GM12878 (cell line): ENCODE results near the gene PTPRN2. TPM values are rescaled to one million over a fixed set of nuclear protein-coding genes. Genes with fewer than 3 reads are reported as not detected.

Experiments
- ATAC-seq: fragments of 200-7000 bp; cut with Tn5 transposase; 3 replicates; pipeline ENCODE4 v1.9.1; 2020; ENCODE audit warnings: mild to moderate bottlenecking, moderate library complexity
- BruUV-seq: library from RNA; stranded (reverse); fragments of 400-500 nt; replicated peaks from 2 replicates; lab custom pipeline; 2021; lab: Mats Ljungman, UMichigan
- CTCF ChIA-PET: fragments of 300-600 bp; sonication (Branson Sonifier 250); formaldehyde crosslinking; extraction: SDS; loops from one replicate; lab custom pipeline; 2021; ENCODE audit warnings: inconsistent platforms; lab: Yijun Ruan, JAX
- POLR2A ChIA-PET: fragments of 350-600 bp; formaldehyde crosslinking; extraction: SDS; loops from one replicate; lab custom pipeline; 2021; ENCODE audit warnings: inconsistent platforms; lab: Charles Lee
- RAD21 ChIA-PET: fragments of 300-600 bp; sonication (Branson Sonifier 250); formaldehyde crosslinking; loops from one replicate; lab custom pipeline; 2023; ENCODE audit warnings: antibody characterized with exemption; ENCODE audit not compliant: unreplicated experiment; lab: Charles Lee
- SMC1A ChIA-PET: fragments of 300-600 bp; sonication (Branson Sonifier 250); formaldehyde crosslinking; loops from one replicate; lab custom pipeline; 2023; ENCODE audit not compliant: unreplicated experiment, uncharacterized antibody; lab: Charles Lee
- DNase-seq: peaks from one replicate; pipeline ENCODE4 v3.0.0-alpha.2; 2011; ENCODE audit warnings: low read depth, low spot score
- FAIRE-seq: peaks from 3 replicates; lab custom pipeline; 2011; peaks lifted over from hg19 to GRCh38; lab: Jason Lieb, UNC
- H2AFZ ChIP-seq: 2 replicates; pipeline ENCODE4 v1.6.0; 2011; ENCODE audit warnings: low read depth, low read length, control low read depth; ENCODE audit not compliant: control insufficient read depth
- H3K27ac ChIP-seq: 2 replicates; pipeline ENCODE4 v1.5.1; 2011; ENCODE audit warnings: control low read depth; ENCODE audit not compliant: control insufficient read depth, insufficient read depth
- H3K27me3 ChIP-seq, 2 experiments: replicated peaks in 1 of 2; 2 replicates each; pipeline versions ENCODE4 v1.6.0 to v1.6.1; 2011; ENCODE audit warnings: low read length in 1 of 2; ENCODE audit not compliant: control insufficient read depth in 2 of 2, insufficient read depth in 2 of 2
- H3K36me3 ChIP-seq, 2 experiments: 2 replicates each; pipeline ENCODE4 v1.5.1; 2011; ENCODE audit warnings: low read length in 1 of 2; ENCODE audit not compliant: control insufficient read depth in 2 of 2, insufficient read depth in 2 of 2
- H3K4me1 ChIP-seq: 2 replicates; pipeline ENCODE4 v1.6.1; 2011; ENCODE audit warnings: mild to moderate bottlenecking, low read length, moderate library complexity, mixed read lengths; ENCODE audit not compliant: control insufficient read depth, insufficient read depth
- H3K4me2 ChIP-seq: 2 replicates; pipeline ENCODE4 v1.6.0; 2011; ENCODE audit warnings: control low read depth; ENCODE audit not compliant: control insufficient read depth, insufficient read depth
- H3K4me3 ChIP-seq: fragments of 200-600 bp; sonication (generic); 2 replicates; pipeline ENCODE4 v1.5.1; 2016
- H3K79me2 ChIP-seq: 2 replicates; pipeline ENCODE4 v1.6.0; 2011; ENCODE audit warnings: low read length; ENCODE audit not compliant: control insufficient read depth, insufficient read depth
- H3K9ac ChIP-seq: 2 replicates; pipeline ENCODE4 v1.8.0; 2011; ENCODE audit warnings: low read length, control low read depth, mixed read lengths; ENCODE audit not compliant: control insufficient read depth, insufficient read depth
- H3K9me3 ChIP-seq: replicated peaks from 3 replicates; pipeline ENCODE4 v1.5.1; 2011; ENCODE audit warnings: mild to moderate bottlenecking, low read length; ENCODE audit not compliant: control insufficient read depth, insufficient read depth
- H4K20me1 ChIP-seq: 2 replicates; pipeline ENCODE4 v1.6.0; 2011; ENCODE audit not compliant: control insufficient read depth, insufficient read depth
- EZH2 ChIP-seq: IDR thresholded peaks from 2 replicates; pipeline ENCODE4 v1.6.1; 2012; ENCODE audit warnings: low read depth, mild to moderate bottlenecking, control low read depth, inconsistent platforms, low read length, borderline replicate concordance; ENCODE audit not compliant: control insufficient read depth
- FOXM1 ChIP-seq: IDR thresholded peaks from 2 replicates; pipeline ENCODE4 v1.6.1; 2012; ENCODE audit warnings: low read depth, mild to moderate bottlenecking, inconsistent platforms, low read length, moderate library complexity
- GATAD2B ChIP-seq: fragments of 450-650 bp; conservative IDR thresholded peaks from 2 replicates; pipeline ENCODE4 v1.6.1; 2017; ENCODE audit warnings: low read depth, mild to moderate bottlenecking, moderate library complexity
- JUNB ChIP-seq: IDR thresholded peaks from 2 replicates; pipeline ENCODE4 v1.6.1; 2016; ENCODE audit warnings: antibody characterized with exemption, mild to moderate bottlenecking
- SMAD1 ChIP-seq: fragments of 450-650 bp; IDR thresholded peaks from 2 replicates; pipeline ENCODE4 v1.6.1; 2018; ENCODE audit warnings: mild to moderate bottlenecking, low read depth; ENCODE audit not compliant: partially characterized antibody
- SMARCA5 ChIP-seq: fragments of 450-650 bp; IDR thresholded peaks from 2 replicates; pipeline ENCODE4 v1.6.1; 2017; ENCODE audit warnings: mild to moderate bottlenecking
- WGBS: methylation state at CpG from one replicate; pipeline ENCODE4 v1.1.6; 2016; ENCODE audit warnings: low lambda C conversion rate; ENCODE audit not compliant: insufficient replicate concordance, insufficient coverage; ENCODE audit errors: missing lambda C conversion rate; 5-methylcytosine and 5-hydroxymethylcytosine counted together
- in situ Hi-C: fragments of 300-500 bp; cut with MboI; formaldehyde crosslinking; loops from 9 replicates; pipeline ENCODE4 v1.14.3; 2018; ENCODE audit warnings: mixed read lengths
- intact Hi-C: fragments of 100-400 bp; cut with micrococcal nuclease; formaldehyde crosslinking; loops from one replicate; pipeline ENCODE4 v1.14.2; 2022; ENCODE audit not compliant: unreplicated experiment
- polyA plus RNA-seq, 11 experiments: library from polyadenylated mRNA; depleted of rRNA in 4 of 11; unstranded in 6 of 11; stranded (reverse) in 5 of 11; fragments of >200 nt; fragmentation: Nextera tagmentation in 4 of 11; fragmentation: Illumina TruSeq in 1 of 11; extraction: Ambion mirVana in 4 of 11; extraction: Trizol in 1 of 11; gene quantifications; 1 replicate in 1 of 11; 2 replicates in 10 of 11; pipeline versions ENCODE4 v1.2.1 to v1.2.3, GENCODE V29; 2011 to 2016; ENCODE audit warnings: inconsistent platforms in 2 of 11, missing spikeins in 2 of 11, low read depth in 1 of 11
- total RNA-seq, 4 experiments: library from RNA; depleted of rRNA in 3 of 4; stranded (reverse); fragments of >200 nt in 3 of 4; fragmentation: Illumina TruSeq in 1 of 4; extraction: Trizol in 1 of 4; gene quantifications; 2 replicates each; pipeline versions ENCODE4 v1.2.1 to v1.2.3, GENCODE V29; 2013 to 2021
- TF ChIP-seq, protein P1 (sequence below): fragments of 450-650 bp; IDR thresholded peaks from 2 replicates; pipeline ENCODE4 v1.6.1; 2016; ENCODE audit warnings: mild to moderate bottlenecking
- TF ChIP-seq, protein P2 (sequence below): fragments of 450-650 bp; IDR thresholded peaks from 2 replicates; pipeline ENCODE4 v1.6.1; 2018; ENCODE audit warnings: borderline replicate concordance, mild to moderate bottlenecking; ENCODE audit not compliant: partially characterized antibody
- TF ChIP-seq, protein P3 (sequence below): fragments of 450-650 bp; IDR thresholded peaks from 2 replicates; pipeline ENCODE4 v1.6.1; 2017; ENCODE audit warnings: mild to moderate bottlenecking, moderate library complexity

The PTPRN2 gene
- total and polyA plus RNA-seq, 10 of the 15 experiments (the other 5 are each of a cell fraction or from before 2014, with no cell fraction given), result 5.4 TPM; not detected in 9

DNA sequence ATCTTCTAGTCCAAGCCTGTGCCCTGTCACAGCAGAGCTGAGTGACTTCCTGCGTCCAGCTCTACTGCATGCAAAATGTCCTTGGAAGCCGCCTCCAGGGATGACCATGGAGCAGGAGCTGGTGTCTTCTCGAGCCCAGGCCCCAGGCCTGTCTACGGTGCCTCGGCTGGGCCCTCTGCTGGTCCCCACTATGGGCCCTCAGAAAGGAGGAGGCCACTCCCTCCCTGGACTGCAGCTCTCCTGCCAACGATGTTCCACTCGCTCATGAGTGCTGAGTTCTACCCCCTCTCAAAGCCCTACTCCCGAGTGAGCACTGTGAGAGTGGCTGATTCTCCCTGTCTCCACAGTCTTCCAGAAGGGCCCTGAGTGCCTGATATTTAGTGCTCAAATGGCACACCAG, 504.9 kb downstream of the PTPRN2 start:
- intact Hi-C loops, result no loop called here
- Histone ChIP-seq H3K9me3 (peaks cover 2% of the 10 kb centered on the region; the same call in 1 of the 3 replicates), H3K4me2 (no peak overlapping the region), H3K9ac (no peak overlapping the region), H3K79me2 (no peaks in the 10 kb centered on the region), H3K4me1 (no peaks in the 10 kb centered on the region), H3K36me3 (no peaks in the 10 kb centered on the region), H2AFZ (no peak overlapping the region), H4K20me1 (no peaks in the 10 kb centered on the region), H3K27me3 (no peaks in the 10 kb centered on the region), H3K4me3 (no peak overlapping the region), H3K27ac (no peak overlapping the region)
- FAIRE-seq (no peak), ATAC-seq (no peak), DNase-seq (no peak)
- BruUV-seq, result no TSS peak
- WGBS, result 38% methylated on average over 8 of the region's 8 CpGs
- ChIA-PET POLR2A (no interaction called here), RAD21 (no interaction called here), SMC1A (no interaction called here), CTCF (no interaction called here)
- in situ Hi-C loops, result no loop called here
- TF ChIP-seq, protein P1, sequence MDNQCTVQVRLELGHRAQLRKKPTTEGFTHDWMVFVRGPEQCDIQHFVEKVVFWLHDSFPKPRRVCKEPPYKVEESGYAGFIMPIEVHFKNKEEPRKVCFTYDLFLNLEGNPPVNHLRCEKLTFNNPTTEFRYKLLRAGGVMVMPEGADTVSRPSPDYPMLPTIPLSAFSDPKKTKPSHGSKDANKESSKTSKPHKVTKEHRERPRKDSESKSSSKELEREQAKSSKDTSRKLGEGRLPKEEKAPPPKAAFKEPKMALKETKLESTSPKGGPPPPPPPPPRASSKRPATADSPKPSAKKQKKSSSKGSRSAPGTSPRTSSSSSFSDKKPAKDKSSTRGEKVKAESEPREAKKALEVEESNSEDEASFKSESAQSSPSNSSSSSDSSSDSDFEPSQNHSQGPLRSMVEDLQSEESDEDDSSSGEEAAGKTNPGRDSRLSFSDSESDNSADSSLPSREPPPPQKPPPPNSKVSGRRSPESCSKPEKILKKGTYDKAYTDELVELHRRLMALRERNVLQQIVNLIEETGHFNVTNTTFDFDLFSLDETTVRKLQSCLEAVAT, result no peak
- no peak for TF ChIP-seq SMAD1
- TF ChIP-seq FOXM1, result no peak

DNA sequence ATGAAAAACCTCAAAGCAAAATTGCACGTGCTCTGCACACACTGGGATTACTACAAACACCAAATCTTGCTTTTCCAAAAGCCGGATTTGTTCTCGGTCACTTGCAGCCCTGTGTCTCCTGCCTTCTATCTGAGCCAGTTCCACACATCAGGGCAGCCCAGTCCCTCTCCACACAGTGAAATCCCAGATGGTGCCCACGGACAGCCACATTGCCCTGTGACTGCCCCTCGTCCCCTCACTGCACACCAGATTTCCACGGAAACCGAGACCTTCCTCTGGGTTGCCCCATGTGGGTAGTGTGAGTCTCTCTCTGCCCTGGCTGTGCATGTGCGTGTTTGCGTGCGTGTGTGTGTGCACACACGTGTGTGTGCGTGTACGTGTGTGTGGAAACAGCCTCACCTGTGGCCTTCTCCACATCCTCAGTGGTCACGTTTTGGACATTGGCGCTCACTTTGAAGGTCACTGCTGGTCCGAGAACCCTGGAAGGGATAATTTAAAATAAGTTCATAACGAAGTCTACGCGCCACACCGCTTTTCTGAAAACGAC, 506.7 kb downstream of the PTPRN2 start:
- H3K4me3 ChIP-seq, result no peak overlapping the region
- intact Hi-C loops, result no loop called here
- no peak for FAIRE-seq
- TF ChIP-seq JUNB (no peak), EZH2 (no peak), SMARCA5 (no peak), GATAD2B (no peak)
- TF ChIP-seq, protein P2, sequence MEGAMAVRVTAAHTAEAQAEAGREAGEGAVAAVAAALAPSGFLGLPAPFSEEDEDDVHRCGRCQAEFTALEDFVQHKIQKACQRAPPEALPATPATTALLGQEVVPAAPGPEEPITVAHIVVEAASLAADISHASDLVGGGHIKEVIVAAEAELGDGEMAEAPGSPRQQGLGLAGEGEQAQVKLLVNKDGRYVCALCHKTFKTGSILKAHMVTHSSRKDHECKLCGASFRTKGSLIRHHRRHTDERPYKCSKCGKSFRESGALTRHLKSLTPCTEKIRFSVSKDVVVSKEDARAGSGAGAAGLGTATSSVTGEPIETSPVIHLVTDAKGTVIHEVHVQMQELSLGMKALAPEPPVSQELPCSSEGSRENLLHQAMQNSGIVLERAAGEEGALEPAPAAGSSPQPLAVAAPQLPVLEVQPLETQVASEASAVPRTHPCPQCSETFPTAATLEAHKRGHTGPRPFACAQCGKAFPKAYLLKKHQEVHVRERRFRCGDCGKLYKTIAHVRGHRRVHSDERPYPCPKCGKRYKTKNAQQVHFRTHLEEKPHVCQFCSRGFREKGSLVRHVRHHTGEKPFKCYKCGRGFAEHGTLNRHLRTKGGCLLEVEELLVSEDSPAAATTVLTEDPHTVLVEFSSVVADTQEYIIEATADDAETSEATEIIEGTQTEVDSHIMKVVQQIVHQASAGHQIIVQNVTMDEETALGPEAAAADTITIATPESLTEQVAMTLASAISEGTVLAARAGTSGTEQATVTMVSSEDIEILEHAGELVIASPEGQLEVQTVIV, result no peak
- TF ChIP-seq, protein P3, sequence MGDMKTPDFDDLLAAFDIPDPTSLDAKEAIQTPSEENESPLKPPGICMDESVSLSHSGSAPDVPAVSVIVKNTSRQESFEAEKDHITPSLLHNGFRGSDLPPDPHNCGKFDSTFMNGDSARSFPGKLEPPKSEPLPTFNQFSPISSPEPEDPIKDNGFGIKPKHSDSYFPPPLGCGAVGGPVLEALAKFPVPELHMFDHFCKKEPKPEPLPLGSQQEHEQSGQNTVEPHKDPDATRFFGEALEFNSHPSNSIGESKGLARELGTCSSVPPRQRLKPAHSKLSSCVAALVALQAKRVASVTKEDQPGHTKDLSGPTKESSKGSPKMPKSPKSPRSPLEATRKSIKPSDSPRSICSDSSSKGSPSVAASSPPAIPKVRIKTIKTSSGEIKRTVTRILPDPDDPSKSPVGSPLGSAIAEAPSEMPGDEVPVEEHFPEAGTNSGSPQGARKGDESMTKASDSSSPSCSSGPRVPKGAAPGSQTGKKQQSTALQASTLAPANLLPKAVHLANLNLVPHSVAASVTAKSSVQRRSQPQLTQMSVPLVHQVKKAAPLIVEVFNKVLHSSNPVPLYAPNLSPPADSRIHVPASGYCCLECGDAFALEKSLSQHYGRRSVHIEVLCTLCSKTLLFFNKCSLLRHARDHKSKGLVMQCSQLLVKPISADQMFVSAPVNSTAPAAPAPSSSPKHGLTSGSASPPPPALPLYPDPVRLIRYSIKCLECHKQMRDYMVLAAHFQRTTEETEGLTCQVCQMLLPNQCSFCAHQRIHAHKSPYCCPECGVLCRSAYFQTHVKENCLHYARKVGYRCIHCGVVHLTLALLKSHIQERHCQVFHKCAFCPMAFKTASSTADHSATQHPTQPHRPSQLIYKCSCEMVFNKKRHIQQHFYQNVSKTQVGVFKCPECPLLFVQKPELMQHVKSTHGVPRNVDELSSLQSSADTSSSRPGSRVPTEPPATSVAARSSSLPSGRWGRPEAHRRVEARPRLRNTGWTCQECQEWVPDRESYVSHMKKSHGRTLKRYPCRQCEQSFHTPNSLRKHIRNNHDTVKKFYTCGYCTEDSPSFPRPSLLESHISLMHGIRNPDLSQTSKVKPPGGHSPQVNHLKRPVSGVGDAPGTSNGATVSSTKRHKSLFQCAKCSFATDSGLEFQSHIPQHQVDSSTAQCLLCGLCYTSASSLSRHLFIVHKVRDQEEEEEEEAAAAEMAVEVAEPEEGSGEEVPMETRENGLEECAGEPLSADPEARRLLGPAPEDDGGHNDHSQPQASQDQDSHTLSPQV, result no peak

More for the DNA sequence above, 506.7 kb downstream of the PTPRN2 start:
- Histone ChIP-seq H3K36me3 (no peaks in the 10 kb centered on the region), H4K20me1 (no peaks in the 10 kb centered on the region), H3K9me3 (peaks cover 2% of the 10 kb centered on the region; the same call in 1 of the 3 replicates), H3K27me3 (no peaks in the 10 kb centered on the region), H3K79me2 (no peaks in the 10 kb centered on the region), H3K27ac (no peak overlapping the region), H3K4me1 (no peaks in the 10 kb centered on the region), H3K9ac (no peak overlapping the region), H3K4me2 (no peak overlapping the region), H2AFZ (no peak overlapping the region)
- POLR2A ChIA-PET, result no interaction called here
- in situ Hi-C loops, result no loop called here
- ATAC-seq (no peak), DNase-seq (no peak)
- SMC1A ChIA-PET, result no interaction called here
- 67% methylated on average over 21 of the region's 21 CpGs for WGBS
- CTCF ChIA-PET, result no interaction called here
- RAD21 ChIA-PET, result no interaction called here
- no TSS peak for BruUV-seq
